BLaER1 treated with 17β-estradiol and CSF1 and Interleukin-3, amounts not matched to agents 10 nM and 100 nM (cell line): ENCODE results near the gene ACSBG1.

ENCODE experiments used
- H3K27ac ChIP-seq, 11 experiments: shearing (Covaris generic); formaldehyde crosslinking; 2 replicates each; pipeline ENCODE4 v1.8.1; 2022
- H3K27me3 ChIP-seq, 11 experiments: shearing (Covaris generic); formaldehyde crosslinking; 2 replicates each; pipeline ENCODE4 v1.8.1; 2022
- H3K36me3 ChIP-seq, 11 experiments: shearing (Covaris generic); formaldehyde crosslinking; 2 replicates each; pipeline ENCODE4 v1.8.1; 2022
- H3K4me1 ChIP-seq, 10 experiments: shearing (Covaris generic); formaldehyde crosslinking; 2 replicates each; pipeline ENCODE4 v1.8.1; 2022
- H3K4me2 ChIP-seq, 11 experiments: shearing (Covaris generic); formaldehyde crosslinking; 2 replicates each; pipeline ENCODE4 v1.8.1; 2022
- H3K4me3 ChIP-seq, 10 experiments: shearing (Covaris generic); formaldehyde crosslinking; 2 replicates each; pipeline ENCODE4 v1.8.1; 2022
- H3K9ac ChIP-seq, 11 experiments: shearing (Covaris generic); formaldehyde crosslinking; 2 replicates each; pipeline ENCODE4 v1.8.1; 2022
- H3K9me3 ChIP-seq, 11 experiments: shearing (Covaris generic); formaldehyde crosslinking; replicated peaks in 1 of 11; 2 replicates each; pipeline ENCODE4 v1.8.1; 2022
- H4K20me1 ChIP-seq, 11 experiments: shearing (Covaris generic); formaldehyde crosslinking; 2 replicates each; pipeline ENCODE4 v1.8.1; 2022
- Cebpa-rat ChIP-seq, 11 experiments: shearing (Covaris generic); IDR thresholded peaks; 2 replicates each; pipeline ENCODE4 v1.8.1; 2022

ACSBG1 gene

DNA sequence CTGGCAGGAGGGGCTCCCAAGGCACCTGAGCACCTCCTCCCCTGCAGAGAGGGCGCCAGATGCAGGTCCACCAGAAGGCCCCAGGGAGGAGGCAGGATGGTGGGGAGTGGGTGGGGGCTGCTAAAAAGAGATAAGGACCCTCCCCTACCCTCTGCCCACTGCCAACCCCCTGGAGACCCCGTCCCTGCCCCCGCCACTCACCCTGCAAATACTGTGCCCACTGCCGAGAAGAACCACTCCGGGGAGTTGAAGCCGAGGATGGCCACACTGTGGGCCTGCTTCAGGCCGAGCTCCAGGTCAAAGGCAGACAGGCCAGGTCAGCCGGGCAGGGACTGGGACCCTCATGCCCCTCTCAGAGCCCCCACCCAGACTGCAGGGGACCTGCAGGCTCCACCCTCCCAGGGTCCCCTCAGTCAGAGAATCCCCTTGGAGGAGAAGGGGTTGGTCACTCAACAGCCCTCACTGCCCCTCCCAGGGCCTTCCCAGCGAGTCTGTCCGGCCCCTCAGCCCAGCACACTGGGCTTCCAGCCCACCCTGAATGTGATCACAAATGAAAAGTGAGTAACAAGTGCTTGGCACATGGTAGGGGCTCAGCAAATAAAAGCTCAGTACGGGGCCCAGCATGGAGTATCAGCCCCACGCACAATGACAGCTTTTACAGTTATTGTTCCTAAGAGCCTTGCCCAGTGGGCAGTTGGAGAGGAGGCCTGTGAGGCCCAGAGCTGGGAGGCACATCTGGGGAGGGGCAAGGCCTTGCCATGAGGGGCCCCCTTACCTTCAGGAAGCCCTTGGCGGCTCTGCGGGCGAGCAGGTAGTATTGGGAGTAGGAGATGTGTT is 40.4 kb downstream of the ACSBG1 start:
- Histone ChIP-seq H3K9ac (no peak overlapping the region), H3K9me3 (peaks cover 0 to 13% (median 5%) of the 10 kb centered on the region in 11 experiments; a peak in 5 of 22 replicates), H3K4me3 (no peak overlapping the region), H3K4me2 (no peak overlapping the region), H3K27ac (no peak overlapping the region), H3K27me3 (no peaks in the 10 kb centered on the region), H3K4me1 (no peaks in the 10 kb centered on the region), H3K36me3 (no peaks in the 10 kb centered on the region), H4K20me1 (no peaks in the 10 kb centered on the region)
- no peak for TF ChIP-seq Cebpa-rat (IDR thresholded peaks at IDR 0.05)

DNA sequence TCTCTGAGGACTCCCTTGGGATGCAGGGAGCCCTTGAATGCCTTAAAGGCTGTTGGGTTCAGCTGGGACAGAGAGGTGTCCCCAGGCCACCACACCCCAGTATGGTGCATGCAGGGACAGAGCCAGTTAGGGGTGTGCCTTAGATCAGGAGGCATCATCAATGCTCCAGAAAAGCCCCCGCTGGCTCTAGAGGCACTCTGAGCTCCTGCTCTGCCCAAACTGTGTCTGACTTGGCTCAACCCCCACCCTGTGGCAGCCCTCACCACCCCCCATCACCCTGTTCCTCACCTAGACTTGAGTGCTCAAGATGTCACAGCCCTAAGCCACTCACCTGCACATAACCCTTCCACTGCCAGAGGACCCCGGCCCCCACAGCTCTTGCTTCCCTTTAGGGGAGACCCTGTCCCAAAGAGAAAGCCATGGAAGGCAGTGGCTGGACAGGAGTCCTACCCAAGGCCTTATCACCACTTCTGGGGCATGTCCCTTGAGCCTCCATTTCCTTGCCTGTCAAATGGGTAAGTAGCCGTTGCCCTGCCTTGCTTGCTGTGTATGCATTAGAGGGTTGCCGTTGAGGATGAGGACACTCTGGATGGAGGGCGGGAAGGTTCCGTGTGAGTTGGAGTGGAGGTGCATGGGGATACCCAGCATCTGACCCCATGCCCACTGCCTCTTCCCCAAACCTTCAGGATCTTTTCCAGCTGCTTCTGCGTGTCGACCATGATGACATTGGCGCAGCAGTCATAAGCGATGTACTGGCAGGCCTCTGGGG is 41.4 kb downstream of the ACSBG1 start:
- no peak for TF ChIP-seq Cebpa-rat (IDR thresholded peaks at IDR 0.05)
- Histone ChIP-seq H3K4me2 (no peak overlapping the region), H3K4me3 (no peak overlapping the region), H3K27ac (no peak overlapping the region), H3K9me3 (peaks cover 0 to 13% (median 5%) of the 10 kb centered on the region in 11 experiments; a peak in 5 of 22 replicates), H3K36me3 (no peaks in the 10 kb centered on the region), H4K20me1 (no peaks in the 10 kb centered on the region), H3K9ac (no peak overlapping the region), H3K27me3 (no peaks in the 10 kb centered on the region), H3K4me1 (no peaks in the 10 kb centered on the region)

DNA sequence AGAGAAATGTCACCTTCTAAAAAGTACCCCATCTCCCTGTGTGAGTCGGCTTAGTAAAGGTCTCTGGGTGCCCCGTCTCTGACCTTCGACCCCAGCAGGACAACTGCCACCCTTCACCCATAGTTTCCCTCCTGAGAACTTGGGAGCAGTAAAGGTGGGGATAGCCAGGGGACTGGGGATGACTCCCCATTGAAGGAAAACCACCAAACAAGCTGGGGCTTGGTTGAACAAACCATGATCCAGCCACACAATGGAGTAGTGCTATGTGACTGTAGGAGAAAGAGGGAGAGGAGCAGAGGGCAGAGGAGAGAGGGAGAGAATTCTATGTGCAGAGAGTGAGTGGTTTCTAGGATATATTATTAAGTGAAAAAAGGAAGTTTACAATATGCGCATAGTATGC is 51.5 kb downstream of the ACSBG1 start:
- no peak overlapping the region for H3K27ac ChIP-seq
- H4K20me1 ChIP-seq, result no peaks in the 10 kb centered on the region
- no peak overlapping the region for H3K4me3 ChIP-seq
- H3K27me3 ChIP-seq, result no peaks in the 10 kb centered on the region
- H3K36me3 ChIP-seq, result no peaks in the 10 kb centered on the region
- H3K4me1 ChIP-seq, result no peaks in the 10 kb centered on the region
- no peak overlapping the region for H3K9ac ChIP-seq
- TF ChIP-seq Cebpa-rat (IDR thresholded peaks at IDR 0.05), result no peak
- H3K9me3 ChIP-seq, result no peaks in the 10 kb centered on the region
- no peak overlapping the region for H3K4me2 ChIP-seq

DNA sequence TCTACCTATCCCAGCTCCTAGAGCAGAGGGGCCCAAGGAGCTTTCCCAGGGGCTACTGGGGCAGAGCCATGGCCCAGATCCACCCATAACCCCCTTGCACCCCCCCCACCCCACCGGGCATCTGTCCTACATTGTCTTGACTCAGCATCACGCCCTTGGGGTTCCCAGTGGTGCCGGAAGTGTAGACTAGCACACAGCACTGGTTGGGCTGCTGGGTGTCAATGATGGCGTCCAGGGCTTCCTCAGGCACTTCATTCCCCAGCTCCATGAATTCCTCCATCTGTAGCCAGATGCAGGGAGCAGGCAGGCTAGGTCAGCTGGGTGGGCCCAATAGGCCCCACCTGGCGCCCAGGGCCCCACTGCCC is 52.0 kb downstream of the ACSBG1 start:
- no peaks in the 10 kb centered on the region for H3K27me3 ChIP-seq
- H3K27ac ChIP-seq, result no peak overlapping the region
- no peaks in the 10 kb centered on the region for H3K36me3 ChIP-seq
- H3K9ac ChIP-seq, result no peak overlapping the region
- H3K4me1 ChIP-seq, result no peaks in the 10 kb centered on the region
- no peak overlapping the region for H3K4me2 ChIP-seq
- H3K9me3 ChIP-seq, result no peaks in the 10 kb centered on the region
- H4K20me1 ChIP-seq, result no peaks in the 10 kb centered on the region
- H3K4me3 ChIP-seq, result no peak overlapping the region
- no peak for TF ChIP-seq Cebpa-rat (IDR thresholded peaks at IDR 0.05)

DNA sequence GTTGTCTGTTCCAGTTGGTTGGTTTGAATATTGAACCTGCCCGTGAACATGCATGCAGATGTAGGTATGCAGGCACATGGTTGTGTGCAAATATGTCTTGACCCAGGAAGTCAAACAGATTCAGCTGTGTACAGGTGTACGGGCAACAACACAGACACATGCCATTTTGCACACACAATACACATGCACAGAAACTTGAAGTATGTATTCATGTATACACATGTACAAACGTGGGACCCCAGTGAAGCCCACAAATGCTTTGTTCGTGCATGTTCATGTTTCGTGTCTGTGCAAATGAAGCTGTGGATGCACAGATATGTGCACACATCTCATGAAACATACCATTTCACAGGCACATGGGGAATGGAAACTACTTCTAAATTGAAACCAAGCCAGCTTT is 54.5 kb downstream of the ACSBG1 start:
- H3K36me3 ChIP-seq, result no peaks in the 10 kb centered on the region
- no peaks in the 10 kb centered on the region for H4K20me1 ChIP-seq
- H3K4me2 ChIP-seq, result no peak overlapping the region

DNA sequence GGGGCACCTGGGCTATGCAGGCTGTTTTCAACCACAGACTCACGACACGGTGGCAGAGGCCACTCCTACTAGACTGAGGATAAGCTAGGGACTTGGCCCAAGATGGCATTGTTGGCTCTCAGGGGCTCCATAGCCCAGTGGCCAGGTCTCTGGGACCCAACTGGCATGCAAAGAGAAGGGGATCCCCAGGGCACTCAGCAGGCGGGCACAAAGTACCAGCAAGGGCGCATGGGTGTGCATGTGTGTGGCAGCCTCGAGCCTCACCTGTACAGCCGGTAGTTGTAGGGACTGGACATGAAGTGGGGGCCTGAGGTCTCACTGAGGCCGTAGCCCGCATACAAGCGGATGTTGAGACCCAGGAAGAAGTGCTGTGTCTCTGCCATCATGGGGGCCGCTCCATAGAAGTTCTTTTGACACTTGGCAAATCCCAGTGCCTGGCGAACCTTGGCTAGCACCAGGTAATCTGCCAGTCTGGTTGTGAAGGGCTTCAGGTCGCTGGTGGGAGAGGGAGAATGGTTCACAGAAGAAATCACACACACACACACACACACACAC is 55.0 kb downstream of the ACSBG1 start:
- Histone ChIP-seq H3K4me3 (no peak overlapping the region), H4K20me1 (0 out of 22 replicates have a peak, but pooled peaks cover 0 to 1% (median 0%) of the 10 kb centered on the region in 11 experiments), H3K27ac (no peak overlapping the region), H3K4me2 (no peak overlapping the region), H3K9me3 (no peaks in the 10 kb centered on the region), H3K36me3 (no peaks in the 10 kb centered on the region), H3K4me1 (peaks cover 2 to 13% (median 12%) of the 10 kb centered on the region in 10 experiments), H3K9ac (no peak overlapping the region), H3K27me3 (no peaks in the 10 kb centered on the region)
- TF ChIP-seq Cebpa-rat (IDR thresholded peaks at IDR 0.05), result no peak

More for the DNA sequence above, 54.5 kb downstream of the ACSBG1 start:
- Histone ChIP-seq H3K4me3 (no peak overlapping the region), H3K4me1 (peaks cover 0 to 8% (median 6%) of the 10 kb centered on the region in 10 experiments; a peak in 16 of 20 replicates), H3K27ac (no peak overlapping the region), H3K9ac (no peak overlapping the region), H3K27me3 (no peaks in the 10 kb centered on the region), H3K9me3 (no peaks in the 10 kb centered on the region)
- no peak for TF ChIP-seq Cebpa-rat (IDR thresholded peaks at IDR 0.05)

GRCh38 chr15:78178064-78178463 is 56.3 kb downstream of the ACSBG1 start:
- Histone ChIP-seq H3K9ac (no peak overlapping the region), H3K4me3 (no peak overlapping the region), H3K4me2 (no peak overlapping the region), H4K20me1 (0 out of 22 replicates have a peak, but pooled peaks cover 0 to 5% (median 0%) of the 10 kb centered on the region in 11 experiments), H3K27me3 (no peaks in the 10 kb centered on the region), H3K9me3 (no peaks in the 10 kb centered on the region), H3K4me1 (peaks cover 15 to 26% (median 25%) of the 10 kb centered on the region in 10 experiments), H3K27ac (no peak overlapping the region), H3K36me3 (no peaks in the 10 kb centered on the region)
- TF ChIP-seq Cebpa-rat (IDR thresholded peaks at IDR 0.05), result no peak

- Histone ChIP-seq H3K4me1 (peaks cover 21 to 32% (median 31%) of the 10 kb centered on the region in 10 experiments), H3K27ac (no peak overlapping the region), H3K36me3 (peaks cover 0 to 5% (median 4%) of the 10 kb centered on the region in 11 experiments; a peak in 14 of 22 replicates), H3K4me2 (no peak overlapping the region), H4K20me1 (0 out of 22 replicates have a peak, but pooled peaks cover 0 to 5% (median 0%) of the 10 kb centered on the region in 11 experiments), H3K27me3 (no peaks in the 10 kb centered on the region), H3K4me3 (no peak overlapping the region), H3K9ac (no peak overlapping the region), H3K9me3 (peaks cover 0 to 4% (median 0%) of the 10 kb centered on the region in 11 experiments; a peak in 4 of 22 replicates)
- no peak for TF ChIP-seq Cebpa-rat (IDR thresholded peaks at IDR 0.05)
These were observed 56.9 kb downstream of the ACSBG1 start for GRCh38 chr15:78177447-78177873.

DNA sequence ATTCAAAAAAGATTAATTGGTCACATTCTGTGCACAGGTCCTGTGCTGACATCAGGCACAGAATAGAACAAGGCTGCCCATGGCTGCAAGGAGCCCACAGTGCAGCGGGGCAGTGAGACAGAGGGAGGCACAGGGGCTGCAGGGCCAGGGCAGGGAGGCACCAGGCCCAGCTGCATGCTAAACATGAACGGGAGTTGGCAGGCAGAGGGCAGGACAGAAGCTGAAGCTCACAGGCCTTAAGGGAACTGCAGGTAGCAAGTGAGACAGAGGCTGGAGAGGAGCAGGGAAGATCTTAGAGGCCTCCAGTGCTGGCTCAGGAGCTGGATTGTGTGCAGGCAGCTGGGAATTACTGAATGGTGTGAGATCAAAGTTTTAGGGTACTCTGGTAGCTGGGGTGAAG is 59.0 kb downstream of the ACSBG1 start:
- Histone ChIP-seq H3K27me3 (no peaks in the 10 kb centered on the region), H3K4me1 (peaks cover 32 to 53% (median 45%) of the 10 kb centered on the region in 10 experiments), H4K20me1 (peaks cover 0 to 7% (median 0%) of the 10 kb centered on the region in 11 experiments; a peak in 1 of 22 replicates), H3K9ac (peak overlapping the region in 2 of 11 experiments; percentile 9 to 11; a peak in 1 of 22 replicates), H3K27ac (no peak overlapping the region), H3K4me2 (peak overlapping the region in 8 of 11 experiments; percentile 74 to 90 (median 82); a peak in 8 of 22 replicates), H3K4me3 (no peak overlapping the region), H3K36me3 (peaks cover 5 to 27% (median 24%) of the 10 kb centered on the region in 11 experiments; a peak in 20 of 22 replicates), H3K9me3 (peaks cover 0 to 10% (median 7%) of the 10 kb centered on the region in 11 experiments; a peak in 9 of 22 replicates)
- TF ChIP-seq Cebpa-rat (IDR thresholded peaks at IDR 0.05), result no peak
